ENCODE data around the gene KANSL1. TPM values are rescaled to one million over a fixed set of nuclear protein-coding genes. Genes with fewer than 3 reads are reported as not detected.

Gene KANSL1
- total RNA-seq, 1 experiment from 2014 or later = 41.7 TPM

DNA sequence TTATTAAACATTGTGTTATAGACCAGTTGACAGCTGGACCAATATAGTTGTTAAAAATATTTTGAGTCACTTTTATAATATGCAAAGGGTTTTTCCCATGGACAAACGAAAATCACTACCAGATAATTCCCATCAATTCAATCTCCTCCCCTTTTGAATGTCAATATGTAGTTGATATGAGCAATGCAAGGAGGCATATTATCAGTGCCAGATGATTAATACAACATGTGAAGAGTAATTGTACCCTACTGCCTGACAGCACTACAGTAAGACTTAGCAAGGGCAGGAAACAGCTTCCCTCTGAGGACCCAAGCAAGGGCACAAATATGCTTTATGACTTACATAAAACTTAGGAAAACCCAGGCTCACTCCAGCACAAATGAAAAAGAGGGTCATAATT is 17.3 kb downstream of the KANSL1 start:
- in situ Hi-C loops (cut with HindIII; ENCODE audit: low sequenced_read_pairs) = no loop called here
- DNase-seq (ENCODE audit: low spot score) = no peak

DNA sequence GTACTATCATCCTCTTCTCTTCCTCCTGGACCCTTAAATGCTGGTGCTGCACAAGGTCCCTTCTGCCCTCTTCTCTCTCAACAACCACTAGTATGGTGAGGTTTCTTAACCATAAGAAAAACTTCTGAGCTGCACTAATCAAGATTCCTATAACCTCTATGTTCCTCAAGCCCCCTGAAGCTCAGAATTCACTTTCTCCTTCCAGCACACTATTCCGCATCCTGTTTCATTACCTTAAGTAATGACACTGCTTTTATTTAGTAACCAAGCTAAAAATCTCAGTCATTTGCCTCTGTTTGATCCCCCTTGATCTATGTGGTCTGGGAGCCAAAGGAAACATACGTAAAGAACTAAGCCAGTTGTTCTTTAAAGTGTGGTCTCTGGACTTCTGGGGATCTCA is 20.1 kb downstream of the KANSL1 start:
- no peak for DNase-seq (ENCODE audit: low spot score)
- in situ Hi-C loops (cut with HindIII; ENCODE audit: low sequenced_read_pairs) = no loop called here

DNA sequence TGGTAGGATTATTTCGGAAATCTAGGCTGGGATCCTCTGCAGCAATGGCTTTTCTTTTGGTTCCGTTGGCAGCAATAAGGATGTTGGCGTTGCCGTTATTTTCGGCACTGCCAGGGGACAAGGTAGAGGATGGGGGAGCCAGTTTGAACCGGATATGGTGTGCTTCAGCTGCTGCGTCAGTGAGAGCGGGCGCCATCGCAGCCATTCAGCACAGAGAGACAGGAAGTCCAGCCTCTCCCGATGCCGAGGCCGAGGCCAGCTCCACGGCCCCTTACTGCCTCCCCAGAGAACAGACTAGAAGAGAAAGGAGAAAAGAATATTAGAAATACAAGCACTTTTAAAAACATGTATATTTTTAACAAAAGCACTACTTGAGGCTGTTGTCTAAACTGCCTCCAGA is 21.3 kb downstream of the KANSL1 start:
- no peak for DNase-seq (ENCODE audit: low spot score)
- in situ Hi-C loops (cut with HindIII; ENCODE audit: low sequenced_read_pairs) = no loop called here

DNA sequence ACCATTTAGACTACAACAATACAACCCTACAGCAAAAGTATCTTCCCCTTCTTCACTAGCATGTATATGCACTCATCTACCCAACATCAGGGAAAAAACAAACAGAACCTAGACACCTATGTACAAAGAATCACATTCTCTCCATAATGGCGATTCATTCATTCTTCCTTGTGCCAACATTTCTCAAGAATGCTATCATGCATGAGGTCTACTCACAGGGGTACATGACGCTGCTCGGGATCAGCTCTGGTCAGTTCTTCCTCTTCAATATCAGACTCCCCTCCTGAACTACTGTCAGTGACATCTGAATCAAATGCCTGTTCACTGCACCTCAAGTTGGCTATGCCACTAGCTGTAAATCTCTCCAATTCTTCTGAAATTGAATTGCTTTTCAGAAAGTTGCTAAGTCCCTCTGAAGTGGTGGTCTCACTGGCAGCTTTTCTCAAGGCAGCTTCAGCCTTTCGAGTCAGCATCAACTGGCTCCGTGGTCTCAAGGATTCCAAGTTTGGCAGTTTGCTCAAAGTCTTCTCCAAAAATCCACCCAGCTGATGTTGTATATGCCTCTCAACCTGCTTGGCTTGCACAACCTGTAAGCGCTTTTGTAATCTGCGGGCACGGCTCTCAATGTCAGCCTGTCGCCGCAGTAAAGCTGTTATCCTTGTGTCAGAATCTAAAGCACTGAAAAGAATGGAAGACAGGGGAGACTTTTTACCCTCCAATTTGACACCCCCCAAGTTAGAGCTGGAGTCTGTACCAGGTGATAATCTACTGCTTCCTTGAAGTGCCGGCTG is 22.4 kb downstream of the KANSL1 start:
- in situ Hi-C loops (cut with HindIII; ENCODE audit: low sequenced_read_pairs) = no loop called here
- DNase-seq (ENCODE audit: low spot score) = no peak

- no peak for DNase-seq (ENCODE audit: low spot score)
- in situ Hi-C loops (cut with HindIII; ENCODE audit: low sequenced_read_pairs) = no loop called here
Observed at GRCh38 chr17:46169913-46170638, 23.2 kb downstream of the KANSL1 start.

DNA sequence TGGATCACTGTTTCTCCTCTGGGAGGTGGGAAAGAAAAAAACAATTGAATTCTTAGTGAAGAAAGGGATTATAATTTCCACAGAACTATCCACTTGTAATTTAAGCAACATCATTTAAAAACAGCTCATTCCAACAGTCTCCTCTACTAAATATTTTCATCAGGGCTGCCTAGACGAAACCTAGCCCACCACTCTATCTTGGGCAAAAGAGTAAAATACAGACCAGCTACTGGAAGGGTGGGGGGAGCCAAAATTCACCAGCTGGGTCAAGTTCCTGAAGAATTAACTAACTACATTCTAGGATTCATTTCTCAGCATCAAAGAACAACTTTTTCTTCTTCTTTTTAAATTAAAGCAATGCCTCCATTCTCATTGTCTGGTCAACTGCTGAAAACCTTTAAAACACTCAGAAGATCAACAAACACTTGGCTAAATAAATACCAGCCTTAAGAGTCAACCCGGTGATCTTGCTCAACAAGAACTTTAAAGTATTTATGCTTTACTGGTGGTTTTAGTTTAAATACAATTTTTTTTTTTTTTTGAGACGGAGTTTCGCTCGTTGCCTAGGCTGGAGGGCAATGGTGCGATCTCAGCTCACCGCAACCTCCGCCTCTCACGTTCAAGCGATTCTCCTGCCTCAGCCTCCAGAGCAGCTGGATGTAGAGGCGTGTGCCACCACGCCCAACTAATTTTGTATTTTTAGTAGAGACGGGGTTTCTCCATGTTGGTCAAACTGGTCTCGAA is 25.2 kb downstream of the KANSL1 start:
- in situ Hi-C loops (cut with HindIII; ENCODE audit: low sequenced_read_pairs) = no loop called here

GRCh38 chr17:46167267-46167666 is 26.0 kb downstream of the KANSL1 start:
- DNase-seq (ENCODE audit: low spot score) = no peak
- in situ Hi-C loops (cut with HindIII; ENCODE audit: low sequenced_read_pairs) = no loop called here

More for the DNA sequence above, 25.2 kb downstream of the KANSL1 start:
- DNase-seq (ENCODE audit: low spot score) = no peak

- in situ Hi-C loops (cut with HindIII; ENCODE audit: low sequenced_read_pairs) = no loop called here
- no peak for DNase-seq (ENCODE audit: low spot score)
Observed at GRCh38 chr17:46166692-46167249, 26.5 kb downstream of the KANSL1 start.

DNA sequence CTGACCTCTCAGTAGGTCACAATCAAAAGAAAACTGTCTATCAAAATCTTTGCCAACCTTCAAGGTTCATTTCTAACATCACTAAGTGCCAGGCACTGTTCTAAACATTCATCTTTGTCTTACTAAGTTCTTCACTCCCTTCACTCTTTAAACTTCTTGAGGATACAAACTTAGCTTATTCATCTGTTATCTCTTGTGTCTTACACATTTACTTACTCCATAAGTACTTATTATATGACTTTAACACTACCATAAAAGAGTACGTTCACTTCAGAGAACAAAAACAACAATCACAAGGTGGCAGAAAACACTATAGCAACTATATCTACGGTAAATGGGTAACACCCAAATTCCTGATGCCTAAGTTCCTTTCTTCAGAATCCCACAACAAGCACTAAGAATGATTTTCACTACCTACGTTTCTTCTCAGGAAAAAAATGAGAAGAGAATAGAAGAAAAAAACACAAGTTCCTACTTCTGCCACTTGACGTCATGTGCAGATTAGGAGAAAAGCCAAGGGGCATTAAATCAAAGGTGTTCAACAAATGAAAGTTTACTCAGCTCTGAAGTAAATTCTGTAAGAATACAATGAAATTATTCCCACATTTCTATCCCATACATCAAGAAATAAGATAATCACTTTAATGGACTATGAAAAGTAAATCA is 29.2 kb downstream of the KANSL1 start:
- in situ Hi-C loops (cut with HindIII; ENCODE audit: low sequenced_read_pairs) = no loop called here
- no peak for DNase-seq (ENCODE audit: low spot score)

DNA sequence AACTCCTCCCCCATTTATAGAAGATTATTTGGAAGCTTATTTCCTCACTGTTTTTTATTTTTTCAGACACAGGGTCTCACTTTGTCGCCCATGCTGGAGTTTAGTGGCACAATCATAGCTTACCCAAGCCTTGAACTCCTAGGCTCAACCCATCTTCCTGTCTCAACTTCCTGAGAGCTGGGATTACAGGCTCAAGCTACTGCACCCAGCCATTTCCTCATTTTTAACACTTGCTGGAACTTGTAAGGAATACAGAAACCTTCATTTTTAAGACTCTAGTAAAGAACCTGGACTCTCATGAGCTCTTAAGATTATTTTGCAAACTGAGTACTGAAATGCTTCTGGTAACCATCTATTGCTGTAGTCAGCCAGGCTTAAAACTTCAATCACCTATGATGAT is 29.9 kb downstream of the KANSL1 start:
- in situ Hi-C loops (cut with HindIII; ENCODE audit: low sequenced_read_pairs) = no loop called here

GRCh38 chr17:46162866-46163265 is 30.4 kb downstream of the KANSL1 start:
- no peak for DNase-seq (ENCODE audit: low spot score)
- in situ Hi-C loops (cut with HindIII; ENCODE audit: low sequenced_read_pairs) = no loop called here

More for the DNA sequence above, 29.9 kb downstream of the KANSL1 start:
- no peak for DNase-seq (ENCODE audit: low spot score)

DNA sequence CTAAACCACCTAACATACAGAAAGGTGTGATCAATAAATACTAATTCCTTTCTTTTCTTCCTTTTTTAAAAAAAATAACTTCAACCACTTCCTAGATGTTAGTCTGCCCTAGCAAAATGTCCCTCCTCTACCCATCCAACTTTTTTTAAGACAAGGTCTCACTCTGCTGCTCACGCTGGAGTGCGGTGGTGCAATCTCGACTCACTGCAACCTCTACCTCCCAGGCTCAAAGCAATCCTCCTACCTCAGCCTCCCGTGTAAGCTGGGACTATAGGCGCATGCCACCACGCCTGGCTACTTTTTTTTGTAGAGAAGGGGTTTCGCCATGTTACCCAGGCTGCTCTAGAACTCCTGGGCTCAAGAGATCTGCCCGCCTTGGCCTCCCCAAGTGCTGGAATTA is 33.1 kb downstream of the KANSL1 start:
- no peak for DNase-seq (ENCODE audit: low spot score)
- in situ Hi-C loops (cut with HindIII; ENCODE audit: low sequenced_read_pairs) = no loop called here

DNA sequence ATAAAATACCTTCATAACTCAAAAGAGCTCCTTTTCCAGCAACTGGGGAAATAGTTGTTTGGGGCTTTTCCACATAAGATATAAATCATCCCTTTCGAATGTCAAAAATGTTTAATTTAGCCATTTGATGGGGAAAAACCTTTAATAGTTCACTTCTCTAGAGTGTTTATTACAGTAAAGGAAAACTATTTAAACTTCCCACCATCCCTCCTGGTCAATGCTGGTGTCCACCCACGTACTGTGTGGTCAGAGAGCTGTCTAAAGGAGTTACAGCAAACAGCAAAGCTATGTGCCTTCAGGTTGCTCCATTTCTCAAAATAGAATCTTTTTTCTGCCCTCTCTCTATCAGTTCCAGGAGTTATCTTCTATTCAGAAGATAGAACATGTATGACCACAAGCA is 33.5 kb downstream of the KANSL1 start:
- in situ Hi-C loops (cut with HindIII; ENCODE audit: low sequenced_read_pairs) = no loop called here

DNA sequence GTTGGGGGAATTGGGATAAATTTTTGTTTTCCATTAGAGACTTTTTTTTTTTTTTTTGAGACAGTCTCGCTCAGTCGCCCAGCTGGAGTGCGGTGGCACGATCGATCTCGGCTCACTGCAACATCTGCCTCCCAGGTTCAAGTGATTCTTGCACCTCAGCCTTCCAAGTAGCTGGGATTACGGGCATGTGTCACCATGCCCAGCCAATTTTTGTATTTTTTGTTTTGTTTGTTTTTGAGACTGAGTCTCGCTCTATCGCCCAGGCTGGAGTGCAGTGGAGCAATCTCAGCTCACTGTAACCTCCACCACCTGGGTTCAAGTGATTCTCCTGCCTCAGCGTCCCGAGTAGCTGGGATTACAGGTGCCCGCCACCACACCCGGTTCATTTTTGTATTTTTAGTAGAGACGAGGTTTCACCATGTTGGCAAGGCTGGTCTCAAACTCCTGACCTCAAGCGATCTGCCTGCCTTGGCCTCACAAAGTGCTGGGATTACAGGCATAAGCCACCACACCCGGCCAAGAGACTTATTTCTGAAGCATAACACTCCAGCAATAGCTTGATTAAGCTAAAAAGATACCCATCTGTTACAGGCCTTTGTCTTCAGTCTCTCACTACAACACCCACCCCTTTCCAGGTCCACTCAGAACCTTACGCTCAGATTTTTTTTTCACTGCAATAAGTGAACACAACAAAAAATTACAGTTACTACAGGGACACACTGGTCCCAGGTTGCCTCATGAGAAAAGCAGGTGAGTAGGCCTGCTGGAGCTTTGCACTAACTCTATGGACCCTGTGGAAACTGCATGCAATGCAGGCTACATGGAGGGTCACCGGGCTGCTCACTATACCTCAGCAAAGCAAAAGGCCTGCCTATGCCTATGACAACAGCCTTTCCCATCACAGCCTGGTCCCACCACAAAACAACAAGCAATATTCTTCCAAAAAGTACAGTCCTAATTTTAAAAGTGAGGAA is 34.6 kb downstream of the KANSL1 start:
- no peak for DNase-seq (ENCODE audit: low spot score)
- in situ Hi-C loops (cut with HindIII; ENCODE audit: low sequenced_read_pairs) = no loop called here

More for the DNA sequence above, 33.5 kb downstream of the KANSL1 start:
- no peak for DNase-seq (ENCODE audit: low spot score)

- in situ Hi-C loops (cut with HindIII; ENCODE audit: low sequenced_read_pairs) = no loop called here
- no peak for DNase-seq (ENCODE audit: low spot score)
Observed at GRCh38 chr17:46157443-46158062, 35.7 kb downstream of the KANSL1 start.

GRCh38 chr17:46154151-46154816 is 38.9 kb downstream of the KANSL1 start:
- in situ Hi-C loops (cut with HindIII; ENCODE audit: low sequenced_read_pairs) = no loop called here
- no peak for DNase-seq (ENCODE audit: low spot score)

GRCh38 chr17:46152423-46152822 is 40.8 kb downstream of the KANSL1 start:
- DNase-seq (ENCODE audit: low spot score) = no peak
- in situ Hi-C loops (cut with HindIII; ENCODE audit: low sequenced_read_pairs) = no loop called here

All from G401 (cell line).